GM21528 (cell line): ENCODE data around the gene AARS2.

Experiments used
- ATAC-seq: cut with Tn5 transposase; IDR thresholded peaks from one replicate; pipeline ENCODE4 v1.9.1; 2021; ENCODE audit warnings: mild to moderate bottlenecking, moderate library complexity; ENCODE audit not compliant: unreplicated experiment, low FRiP score

AARS2 gene

DNA sequence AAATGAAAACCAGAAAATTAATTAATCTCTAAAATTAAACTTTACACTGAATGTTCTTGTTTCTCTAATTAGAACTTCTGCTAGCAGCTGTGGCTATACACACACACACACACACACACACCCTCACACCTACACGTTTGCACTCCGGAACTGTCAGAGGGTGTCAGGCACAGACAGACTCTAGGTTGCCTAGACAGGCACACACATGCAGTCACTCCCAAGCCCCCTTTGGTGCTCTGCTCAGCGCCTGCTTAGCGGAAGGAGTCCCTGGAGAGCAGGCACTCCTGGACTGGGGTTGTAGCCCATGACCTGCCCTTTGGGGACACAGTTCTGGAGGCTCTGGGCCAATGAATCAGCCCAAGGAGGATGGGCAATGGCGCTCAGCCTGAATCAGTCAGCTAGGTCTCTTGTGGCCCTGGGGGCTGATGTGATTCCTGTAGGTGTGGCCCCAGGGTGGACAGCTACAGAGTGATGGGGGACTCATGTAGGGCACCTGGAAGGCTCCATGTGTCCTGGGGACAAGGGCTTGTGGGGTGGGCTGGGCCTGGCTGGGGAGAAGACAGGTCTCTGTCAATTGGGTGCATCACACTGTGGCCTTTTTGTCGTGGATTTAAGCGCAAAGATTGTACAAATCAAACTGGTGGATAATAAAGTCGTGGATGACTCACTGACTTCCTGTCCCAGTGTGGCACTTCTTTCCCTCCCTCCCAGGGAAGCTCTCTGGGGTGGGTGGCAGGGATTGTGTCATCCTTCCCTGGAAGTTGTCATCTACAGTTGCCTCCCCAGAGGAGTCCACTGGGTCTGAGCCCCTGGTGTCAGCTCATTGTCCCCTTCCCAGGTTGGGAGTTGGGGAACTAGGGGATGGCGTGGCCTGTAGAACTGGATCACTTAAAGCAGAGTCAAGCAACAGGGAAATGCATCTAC lies 34.1 kb downstream of the AARS2 start:
- ATAC-seq, result no peak

DNA sequence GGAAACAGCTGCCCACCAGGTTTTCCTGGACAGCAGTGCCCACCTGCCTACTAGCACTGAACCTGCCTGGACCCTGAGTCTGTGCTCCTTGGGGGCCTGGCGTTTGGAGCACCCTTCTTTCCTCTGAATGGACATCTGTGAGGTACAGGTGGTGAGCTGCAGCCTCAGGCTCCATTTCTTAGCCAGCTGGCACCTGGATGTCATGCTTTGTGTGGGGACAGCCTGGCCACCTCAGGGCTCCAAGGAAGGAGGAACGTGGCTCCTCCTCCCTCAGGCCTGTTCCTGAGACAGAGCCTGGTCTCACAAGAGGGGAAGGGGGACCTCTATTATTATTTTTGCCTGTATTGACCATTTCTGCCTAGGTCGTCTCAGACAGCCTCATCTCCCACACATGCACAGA lies 34.8 kb downstream of the AARS2 start:
- no peak for ATAC-seq

DNA sequence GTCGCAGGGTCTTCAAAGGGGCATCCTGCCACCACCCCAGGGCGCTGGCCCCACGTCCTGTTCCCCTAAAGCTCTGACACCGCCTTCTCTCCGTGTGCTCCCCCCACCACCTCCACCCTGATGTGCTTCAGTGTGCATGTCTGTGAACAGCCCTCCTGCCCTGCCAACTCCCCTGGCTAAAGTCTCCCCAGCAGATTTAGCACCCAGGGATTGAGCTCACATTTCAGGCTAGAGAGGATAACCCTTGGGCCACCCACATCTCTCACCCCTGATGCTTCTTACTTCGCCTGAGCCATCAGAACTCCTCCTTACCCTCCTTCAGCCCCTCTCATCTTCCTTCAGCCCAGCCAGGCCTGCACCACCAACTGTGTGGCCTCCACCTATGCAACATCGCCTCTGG lies 35.4 kb downstream of the AARS2 start:
- no peak for ATAC-seq

DNA sequence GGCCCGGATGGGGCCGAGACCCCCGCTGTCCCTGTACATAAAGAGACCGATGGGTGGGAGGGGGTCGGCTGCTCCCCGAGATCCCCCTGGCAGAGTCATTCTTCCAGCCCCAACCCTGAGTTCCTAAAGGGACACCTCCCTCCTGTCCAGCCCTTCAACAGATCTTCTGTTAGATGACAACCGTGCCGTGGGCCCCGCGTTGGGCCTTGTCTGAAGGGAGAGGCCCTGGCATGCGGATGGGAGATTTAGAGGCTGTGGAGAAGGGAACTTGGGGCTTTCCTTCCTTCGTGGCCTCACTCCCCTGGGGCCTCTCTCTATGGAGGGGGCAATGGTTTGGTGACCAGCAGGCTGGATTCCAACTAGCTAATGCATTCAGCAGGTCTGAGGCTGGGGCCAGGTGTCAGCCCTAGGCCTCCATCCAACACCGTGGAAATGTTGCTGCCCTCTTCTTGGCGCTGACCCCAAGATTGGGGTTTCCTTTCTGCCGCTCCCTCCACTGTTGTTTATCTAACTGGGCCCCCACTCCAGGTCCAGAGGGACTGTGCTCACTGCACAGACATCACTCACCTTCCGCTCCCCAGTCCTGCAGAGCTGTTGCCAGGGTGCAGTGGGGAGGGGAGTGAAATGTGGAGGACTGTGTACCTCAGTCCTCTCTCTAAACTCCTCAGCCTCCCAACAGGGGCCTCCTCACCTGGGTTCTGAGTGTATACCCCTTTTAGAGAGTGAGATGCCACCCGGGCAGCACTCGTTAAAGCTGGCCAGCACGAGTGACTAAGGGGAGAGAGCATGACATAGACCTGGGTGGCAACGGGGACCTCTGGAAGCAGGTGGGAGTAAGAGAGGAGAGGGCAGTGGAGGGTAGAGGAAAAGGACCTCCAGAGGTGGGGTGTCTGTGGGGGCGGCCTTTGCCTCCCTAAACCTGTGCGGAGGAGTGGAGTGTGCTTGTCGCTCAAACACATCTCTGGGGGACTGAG lies 36.2 kb downstream of the AARS2 start:
- ATAC-seq, result no peak

DNA sequence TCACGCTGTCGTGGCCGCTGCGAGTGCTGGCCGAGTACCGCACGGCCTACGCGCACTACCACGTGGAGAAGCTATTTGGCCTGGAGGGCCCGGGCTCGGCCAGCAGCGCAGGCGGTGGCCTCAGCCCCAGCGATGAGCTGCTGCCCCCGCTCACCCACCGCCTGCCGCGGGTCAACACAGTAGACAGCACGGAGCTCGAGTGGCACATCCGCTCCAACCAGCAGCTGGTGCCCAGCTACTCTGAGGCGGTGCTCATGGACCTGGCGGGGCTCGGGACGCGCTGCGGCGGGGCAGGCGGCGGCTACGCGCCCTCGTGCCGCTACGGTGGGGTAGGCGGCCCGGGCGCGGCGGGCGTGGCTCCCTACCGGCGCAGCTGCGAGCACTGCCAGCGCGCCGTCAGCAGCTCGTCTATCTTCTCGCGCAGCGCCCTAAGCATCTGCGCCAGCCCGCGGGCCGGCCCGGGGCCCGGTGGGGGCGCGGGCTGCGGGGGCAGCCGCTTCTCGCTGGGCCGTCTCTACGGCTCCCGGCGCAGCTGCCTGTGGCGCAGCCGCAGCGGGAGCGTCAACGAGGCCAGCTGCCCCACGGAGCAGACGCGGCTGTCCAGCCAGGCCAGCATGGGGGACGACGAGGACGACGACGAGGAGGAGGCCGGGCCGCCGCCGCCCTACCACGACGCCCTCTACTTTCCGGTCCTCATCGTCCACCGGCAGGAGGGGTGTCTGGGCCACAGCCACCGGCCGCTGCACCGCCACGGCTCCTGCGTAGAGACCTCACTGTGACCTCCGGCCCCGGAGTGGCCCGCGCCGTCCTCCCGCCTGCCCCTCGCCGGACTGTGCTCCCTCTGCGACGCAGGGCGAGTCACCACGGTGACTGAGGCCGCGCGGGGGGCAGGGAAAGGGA lies 37.1 kb downstream of the AARS2 start:
- no peak for ATAC-seq

DNA sequence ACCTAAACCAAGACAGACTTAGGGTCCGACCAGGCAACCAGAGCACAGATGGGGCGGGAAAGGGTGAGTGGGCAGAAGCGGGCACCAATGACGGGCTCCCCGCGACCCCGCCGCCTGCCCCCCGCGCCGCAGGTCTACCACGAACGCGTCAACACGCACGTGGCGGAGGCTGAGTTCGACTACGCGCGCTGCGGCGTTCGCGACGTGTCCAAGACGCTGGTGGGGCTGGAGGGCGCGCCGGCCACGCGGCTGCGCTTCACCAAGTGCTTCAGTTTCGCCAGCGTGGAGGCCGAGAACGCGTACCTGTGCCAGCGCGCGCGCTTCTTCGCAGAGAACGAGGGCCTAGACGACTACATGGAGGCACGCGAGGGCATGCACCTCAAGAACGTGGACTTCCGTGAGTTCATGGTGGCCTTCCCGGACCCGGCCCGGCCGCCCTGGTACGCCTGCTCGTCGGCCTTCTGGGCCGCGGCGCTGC lies 37.8 kb downstream of the AARS2 start:
- ATAC-seq, result no peak

DNA sequence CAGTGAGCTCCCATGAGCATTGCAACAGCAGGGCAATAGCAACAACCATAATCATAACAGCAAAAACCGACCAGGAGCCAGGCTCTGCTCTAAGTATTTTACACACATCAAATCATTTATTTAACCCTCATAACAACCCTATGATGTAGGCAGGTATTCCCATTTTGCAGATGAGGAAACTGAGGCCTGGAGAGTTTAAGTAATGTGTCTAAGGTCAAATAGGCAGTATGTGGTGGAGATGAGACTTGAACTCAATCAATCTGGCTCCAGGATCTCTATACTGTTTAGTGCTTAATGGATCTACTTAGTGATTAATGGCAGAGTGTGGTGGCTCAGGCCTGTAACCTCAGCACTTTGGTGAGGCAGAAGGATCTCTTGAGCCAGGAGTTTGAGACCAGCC lies 39.5 kb downstream of the AARS2 start:
- no peak for ATAC-seq

DNA sequence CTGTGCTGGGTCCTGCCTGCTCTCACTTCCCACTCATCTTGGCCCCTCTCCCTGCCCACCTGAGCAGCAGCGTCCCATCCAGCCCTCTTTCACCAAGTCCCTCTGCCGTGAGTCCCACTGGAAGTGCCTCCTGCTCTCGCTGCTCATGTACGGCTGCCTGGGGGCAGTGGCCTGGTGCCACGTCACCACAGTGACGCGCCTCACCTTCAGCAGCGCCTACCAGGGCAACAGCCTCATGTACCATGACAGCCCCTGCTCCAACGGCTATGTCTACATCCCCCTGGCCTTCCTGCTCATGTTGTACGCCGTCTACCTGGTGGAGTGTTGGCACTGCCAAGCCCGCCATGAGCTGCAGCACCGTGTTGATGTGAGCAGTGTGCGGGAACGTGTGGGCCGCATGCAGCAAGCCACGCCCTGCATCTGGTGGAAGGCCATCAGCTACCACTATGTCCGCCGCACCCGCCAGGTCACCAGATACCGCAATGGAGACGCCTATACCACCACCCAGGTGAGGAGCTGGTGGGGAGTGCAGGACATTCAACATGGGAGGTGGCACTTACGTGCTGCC lies 40.1 kb downstream of the AARS2 start:
- ATAC-seq, result no peak

DNA sequence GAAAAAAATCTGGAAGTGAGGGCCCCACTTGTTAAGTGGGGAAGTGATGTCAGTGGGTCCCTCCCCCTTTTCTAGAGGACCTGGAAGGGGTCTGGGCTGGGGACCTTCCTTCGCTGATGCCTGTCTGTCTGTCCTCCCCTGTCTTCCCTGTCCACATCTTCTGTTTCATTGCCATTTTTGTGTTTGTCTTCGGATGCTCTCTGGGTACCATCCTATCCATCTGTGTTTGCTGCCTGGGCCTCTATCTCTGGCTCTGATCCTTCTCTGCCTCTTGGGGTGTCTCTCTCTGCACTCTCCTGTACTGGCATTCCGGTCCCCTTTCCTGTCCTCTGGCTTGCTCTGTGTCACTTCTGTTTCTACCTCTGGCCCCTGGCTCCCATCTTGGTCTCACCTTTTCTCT lies 40.6 kb downstream of the AARS2 start:
- ATAC-seq, result no peak

DNA sequence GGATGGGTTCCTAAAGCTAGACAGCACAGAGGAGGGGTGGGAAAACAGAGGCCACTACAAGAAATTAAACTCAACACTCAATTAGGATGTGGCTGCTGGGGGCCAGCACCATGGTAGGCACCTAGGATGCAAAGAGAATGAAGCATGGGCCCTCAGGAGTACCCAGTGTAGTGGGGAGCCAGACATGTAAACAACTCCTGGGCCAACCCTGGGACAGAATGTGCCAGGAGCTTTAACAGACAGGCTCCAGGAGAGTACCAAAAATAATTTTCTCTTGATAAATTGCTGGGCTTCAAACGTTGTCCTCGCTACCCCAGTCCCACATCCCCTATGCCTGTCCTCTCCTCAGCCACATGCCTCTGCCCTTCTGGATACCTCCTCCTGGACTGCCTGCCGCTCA lies 41.2 kb downstream of the AARS2 start:
- ATAC-seq, result no peak

DNA sequence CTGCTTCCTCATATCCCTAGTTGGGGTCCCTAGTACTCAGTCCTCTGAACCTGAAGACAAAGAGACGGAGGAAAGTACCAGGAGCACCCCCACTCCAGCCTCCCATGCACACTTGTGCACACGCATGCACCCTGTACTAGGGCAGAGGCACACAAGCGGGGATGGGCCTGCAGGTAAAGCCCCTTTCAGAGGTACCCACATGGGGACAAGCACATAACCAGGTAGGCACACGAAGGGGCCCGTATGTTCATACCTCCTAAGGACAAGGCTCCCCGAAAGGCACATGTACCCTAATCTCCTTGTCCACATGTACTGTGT lies 41.8 kb downstream of the AARS2 start:
- ATAC-seq, result no peak

DNA sequence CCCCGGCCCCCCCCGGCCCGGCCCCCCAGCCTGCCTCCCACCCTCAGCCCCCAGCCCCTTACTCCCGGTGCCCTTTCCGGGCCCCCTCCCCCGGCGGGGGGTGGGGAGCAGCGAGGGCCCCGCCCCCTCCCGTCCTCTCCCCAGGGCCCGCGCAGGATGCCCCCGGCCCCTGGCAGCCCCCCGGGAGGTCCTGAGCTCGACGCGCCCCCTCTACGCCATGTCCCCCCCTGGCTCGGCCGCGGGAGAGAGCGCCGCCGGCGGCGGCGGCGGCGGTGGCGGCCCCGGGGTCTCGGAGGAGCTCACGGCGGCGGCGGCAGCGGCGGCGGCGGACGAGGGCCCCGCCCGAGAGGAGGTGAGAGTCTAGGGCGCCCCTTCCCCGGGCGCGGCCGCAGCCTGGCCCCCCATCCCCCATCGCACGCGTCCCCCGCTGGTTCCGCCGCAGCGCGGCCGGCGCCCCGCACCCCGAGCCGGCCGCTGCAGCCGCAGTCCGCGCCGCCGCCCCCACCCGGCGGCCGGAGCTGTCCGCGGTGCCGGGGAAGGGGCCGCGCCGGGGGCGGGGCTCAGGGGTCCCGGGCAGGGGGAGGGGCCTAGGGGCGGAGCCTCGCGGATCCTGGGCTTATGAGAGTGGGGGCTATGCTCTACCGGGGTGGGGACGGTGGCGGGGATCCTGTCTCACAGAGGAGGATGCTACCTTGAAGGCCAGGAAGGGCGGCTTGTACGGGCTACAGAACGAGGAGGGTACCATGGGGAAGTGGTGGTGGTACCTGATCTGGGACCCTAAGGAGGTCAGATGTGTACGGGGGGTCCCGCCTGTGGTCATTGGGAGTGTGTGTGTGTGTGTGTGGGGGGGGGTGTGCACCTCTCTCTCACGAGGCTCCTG lies 42.4 kb downstream of the AARS2 start:
- ATAC-seq, result no peak

DNA sequence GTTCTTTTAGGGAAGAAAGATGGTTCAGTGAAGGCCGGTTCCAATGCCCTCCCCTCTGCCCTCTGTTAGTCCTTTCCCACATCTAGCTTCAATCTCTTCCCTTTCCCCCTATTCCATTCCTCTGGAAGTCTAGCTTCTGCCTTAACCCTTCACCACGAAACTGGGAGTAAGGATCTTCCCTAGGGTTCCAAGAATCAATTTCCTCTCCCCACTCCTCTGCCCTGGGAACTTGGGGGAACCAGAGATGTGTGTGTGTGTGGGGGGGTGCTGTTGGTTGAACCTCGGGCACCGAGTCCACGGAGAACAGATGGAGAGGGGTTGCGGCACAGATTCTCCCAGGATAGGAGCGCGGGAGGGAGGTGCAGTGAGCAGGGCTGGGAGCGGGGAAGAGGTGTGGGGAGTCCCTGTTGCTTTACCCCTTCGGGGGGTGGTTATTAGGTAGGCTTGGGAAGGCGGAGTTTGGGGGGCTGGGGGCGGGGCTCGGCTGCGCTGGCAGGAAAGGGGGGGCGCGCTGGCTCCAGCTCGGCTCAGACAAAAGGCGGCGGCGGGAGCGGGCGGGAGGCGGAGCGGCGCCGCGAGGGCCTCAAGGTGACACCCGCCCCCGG lies 43.1 kb downstream of the AARS2 start, which contains the start of gene TMEM151B:
TMEM151B (plus strand) TSS at position 530 of the 605 bp plus-strand sequence. CDS start 293 bp downstream, outside the sequence.
- no peak for ATAC-seq

DNA sequence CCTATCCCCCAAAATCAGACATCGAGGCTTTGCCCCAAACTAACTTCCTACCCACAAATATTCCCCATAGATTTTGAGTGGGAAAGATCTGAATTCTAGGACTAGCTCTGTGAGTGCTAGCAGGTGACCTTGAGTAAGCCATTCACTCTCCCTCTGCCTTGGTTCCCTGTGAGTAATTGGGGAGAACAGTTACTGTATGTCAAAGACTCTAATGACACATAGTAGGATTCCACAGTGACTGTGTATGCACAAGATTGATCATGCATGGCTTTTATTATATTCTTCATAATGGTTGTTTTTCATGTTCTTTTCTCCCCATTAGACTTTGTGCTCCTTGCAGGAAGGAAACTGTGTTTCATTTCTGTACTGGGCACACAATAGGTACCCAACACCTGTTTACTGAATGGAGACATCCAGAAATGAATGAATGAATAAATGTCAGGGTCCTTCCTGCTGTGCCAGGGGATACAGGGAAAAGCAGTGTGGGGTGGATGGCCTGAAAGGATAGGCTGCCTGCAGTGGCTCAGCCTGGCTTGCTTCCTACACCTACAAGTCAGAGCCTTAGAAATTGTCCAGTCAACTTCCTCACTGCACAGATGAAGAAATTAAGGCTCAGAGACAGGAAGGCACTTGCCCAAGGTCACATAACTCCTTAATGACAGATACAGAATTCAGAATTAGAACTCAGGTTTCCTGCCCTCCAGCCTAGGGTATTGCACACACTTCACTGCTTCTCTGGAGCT lies 43.8 kb downstream of the AARS2 start:
- ATAC-seq, result no peak

DNA sequence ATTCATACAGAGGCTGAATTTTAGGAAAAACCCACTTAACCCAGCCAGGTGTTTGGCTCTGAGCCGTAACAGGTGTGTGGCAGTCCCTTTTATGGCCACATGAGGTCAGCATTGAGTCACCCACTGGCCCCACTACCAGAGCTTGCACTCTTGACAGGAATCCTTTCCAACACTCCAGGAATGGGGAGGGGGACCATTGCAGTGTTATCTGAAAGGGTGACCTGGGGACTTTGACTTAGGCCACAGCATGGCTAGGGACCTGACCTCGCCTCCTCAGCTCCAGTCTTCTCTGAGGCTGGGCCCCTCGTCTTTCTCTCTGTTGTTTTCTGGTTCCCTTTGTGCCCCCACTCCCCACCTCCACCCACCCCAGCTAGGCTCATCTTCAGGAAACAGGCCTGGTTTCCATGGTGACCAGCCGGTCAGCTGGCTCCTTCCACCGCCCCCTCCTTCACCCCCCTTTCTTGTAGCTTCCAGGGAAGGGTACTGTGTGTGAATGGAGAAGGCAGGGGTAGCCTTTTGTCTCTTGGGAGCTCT lies 45.0 kb downstream of the AARS2 start:
- no peak for ATAC-seq

DNA sequence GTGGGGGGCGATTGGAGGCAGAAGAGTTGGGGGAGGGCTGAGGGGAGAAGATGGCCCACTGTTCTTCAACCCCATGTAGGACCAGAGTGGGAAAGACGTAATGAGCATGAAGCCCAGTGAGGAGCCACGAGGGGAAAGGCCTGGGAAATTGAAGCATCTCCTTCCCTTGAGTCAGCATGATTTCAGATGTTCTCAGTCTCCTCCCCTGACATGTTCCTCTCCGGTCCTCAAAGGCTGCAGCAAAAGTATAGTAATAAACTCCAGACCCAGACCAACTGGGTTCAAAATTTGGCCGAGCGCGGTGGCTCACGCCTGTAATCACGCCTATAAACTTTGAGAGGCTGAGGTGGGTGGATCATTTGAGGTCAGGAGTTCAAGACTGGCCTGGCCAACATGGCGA lies 45.9 kb downstream of the AARS2 start:
- ATAC-seq, result no peak

DNA sequence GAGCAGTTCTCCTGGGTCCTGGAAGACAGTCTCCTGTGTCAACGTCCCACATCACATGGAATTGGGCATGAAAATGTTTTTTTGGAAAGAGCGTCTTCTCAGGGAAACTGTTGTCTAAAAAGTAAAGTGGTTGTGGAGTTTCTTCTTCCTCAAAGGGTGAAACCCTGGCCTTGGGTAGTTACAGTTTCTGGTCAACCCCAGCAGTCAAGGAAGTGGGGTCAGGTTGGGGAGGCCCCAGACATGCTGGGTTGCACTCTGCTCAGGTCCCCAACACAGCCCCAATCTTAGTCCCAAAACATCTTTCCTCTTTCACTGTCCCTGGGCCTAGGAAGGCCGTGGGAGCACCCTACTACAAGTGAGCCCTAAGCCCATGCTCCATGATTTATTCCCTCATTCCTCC lies 46.8 kb downstream of the AARS2 start:
- ATAC-seq, result no peak
